NCI-H2171 (cell line): ENCODE measurements around the gene TFF3.
A peak's percentile ranks its signal among the peaks of the same experiment; 100 is the strongest.

Source experiments
- DNase-seq: peaks from one replicate; lab custom pipeline; 2025; lab: John Stamatoyannopoulos, UW

TFF3 gene

GRCh38 chr21:42320791-42321190 is 5.6 kb upstream of the TFF3 start:
- no peak for DNase-seq

GRCh38 chr21:42319851-42320572 is 4.8 kb upstream of the TFF3 start:
- no peak for DNase-seq

GRCh38 chr21:42319376-42319775 is 4.2 kb upstream of the TFF3 start:
- DNase-seq, result no peak

GRCh38 chr21:42317826-42318746 is 2.9 kb upstream of the TFF3 start:
- peak; percentile 19 for DNase-seq

- DNase-seq, result no peak
These were observed 2.1 kb upstream of the TFF3 start for GRCh38 chr21:42317341-42317741.

- DNase-seq, result no peak
These were observed 1.7 kb upstream of the TFF3 start for GRCh38 chr21:42316891-42317290.

- no peak for DNase-seq
These were observed 453 bp downstream of the TFF3 start for GRCh38 chr21:42314616-42315295.

- DNase-seq, result no peak
These were observed 1.7 kb downstream of the TFF3 start for GRCh38 chr21:42313501-42313969.

- DNase-seq, result peak; percentile 35
These were observed 2.5 kb downstream of the TFF3 start for GRCh38 chr21:42312626-42313104.

GRCh38 chr21:42311816-42312625 is 3.2 kb downstream of the TFF3 start:
- no peak for DNase-seq

- no peak for DNase-seq
These were observed 4.0 kb downstream of the TFF3 start for GRCh38 chr21:42311160-42311559.

- DNase-seq, result no peak
These were observed 4.7 kb downstream of the TFF3 start for GRCh38 chr21:42310411-42311001.

GRCh38 chr21:42309753-42310213 is 5.4 kb downstream of the TFF3 start:
- no peak for DNase-seq

GRCh38 chr21:42308914-42309752 is 6.1 kb downstream of the TFF3 start:
- no peak for DNase-seq

- no peak for DNase-seq
These were observed 6.9 kb downstream of the TFF3 start for GRCh38 chr21:42308161-42308913.

- peak; percentile 26 for DNase-seq
These were observed 8.1 kb downstream of the TFF3 start for GRCh38 chr21:42307106-42307505.

- DNase-seq, result peak; percentile 15
These were observed 8.7 kb downstream of the TFF3 start for GRCh38 chr21:42306366-42307035.

GRCh38 chr21:42305707-42306147 is 9.5 kb downstream of the TFF3 start:
- no peak for DNase-seq
